Karpas-422 (cell line): Measurements from ENCODE around the gene RFTN1. TPM values are rescaled to one million over a fixed set of nuclear protein-coding genes. Genes with fewer than 3 reads are reported as not detected.

Experiments used
- DNase-seq: peaks from one replicate; pipeline ENCODE4 v3.0.0-alpha.2; 2015
- H2AFZ ChIP-seq: fragments of 200-600 bp; sonication (generic); 2 replicates; pipeline ENCODE4 v1.6.1; 2014; ENCODE audit warnings: antibody characterized with exemption, low read length, mixed read lengths
- H3K27ac ChIP-seq: fragments of 200-600 bp; sonication (generic); 2 replicates; pipeline ENCODE4 v1.5.1; 2014; ENCODE audit warnings: mild to moderate bottlenecking, low read length, moderate library complexity
- H3K27me3 ChIP-seq: fragments of 200-600 bp; sonication (generic); 2 replicates; pipeline ENCODE4 v1.6.1; 2014; ENCODE audit warnings: low read length, mixed read lengths
- H3K36me3 ChIP-seq: fragments of 200-600 bp; sonication (generic); 2 replicates; pipeline ENCODE4 v1.6.1; 2014; ENCODE audit warnings: low read length, mixed read lengths; ENCODE audit not compliant: insufficient read depth
- H3K4me1 ChIP-seq: fragments of 200-600 bp; sonication (generic); 2 replicates; pipeline ENCODE4 v1.6.1; 2014; ENCODE audit warnings: mild to moderate bottlenecking, low read length, mixed read lengths
- H3K4me2 ChIP-seq: fragments of 200-600 bp; sonication (generic); 2 replicates; pipeline ENCODE4 v1.6.1; 2014; ENCODE audit warnings: low read length, low read depth, mild to moderate bottlenecking; ENCODE audit not compliant: poor library complexity, severe bottlenecking
- H3K4me3 ChIP-seq: fragments of 200-600 bp; sonication (generic); 2 replicates; pipeline ENCODE4 v1.5.1; 2014; ENCODE audit warnings: mild to moderate bottlenecking, antibody characterized with exemption, low read length, mixed read lengths
- H3K79me2 ChIP-seq: fragments of 200-600 bp; sonication (generic); 2 replicates; pipeline ENCODE4 v1.6.1; 2014; ENCODE audit warnings: mild to moderate bottlenecking, low read length, mixed read lengths
- H3K9ac ChIP-seq: fragments of 200-600 bp; sonication (generic); 2 replicates; pipeline ENCODE4 v1.6.0; 2014; ENCODE audit warnings: low read length
- H3K9me2 ChIP-seq: fragments of 200-600 bp; sonication (generic), shearing (Covaris generic); replicated peaks from 2 replicates; pipeline ENCODE4 v1.6.0; 2014; ENCODE audit warnings: mild to moderate bottlenecking, low read length, moderate library complexity; ENCODE audit not compliant: insufficient read depth
- H3K9me3 ChIP-seq: fragments of 300-700, 200-600 bp; sonication (generic); 2 replicates; pipeline ENCODE4 v1.6.1; 2014; ENCODE audit warnings: low read length, mixed read lengths
- H4K20me1 ChIP-seq: fragments of 200-600 bp; sonication (generic); 2 replicates; pipeline ENCODE4 v1.6.1; 2014; ENCODE audit warnings: mild to moderate bottlenecking, antibody characterized with exemption, low read length, low read depth; ENCODE audit not compliant: insufficient read depth
- total RNA-seq: library from RNA; depleted of rRNA; stranded (reverse); fragments of >200 nt; shearing (Covaris generic); gene quantifications from 2 replicates; pipeline ENCODE4 v1.2.3, GENCODE V29; 2014; ENCODE audit warnings: low replicate concordance

The RFTN1 gene
- total RNA-seq, 1 experiment from 2014 or later: 291 TPM

DNA sequence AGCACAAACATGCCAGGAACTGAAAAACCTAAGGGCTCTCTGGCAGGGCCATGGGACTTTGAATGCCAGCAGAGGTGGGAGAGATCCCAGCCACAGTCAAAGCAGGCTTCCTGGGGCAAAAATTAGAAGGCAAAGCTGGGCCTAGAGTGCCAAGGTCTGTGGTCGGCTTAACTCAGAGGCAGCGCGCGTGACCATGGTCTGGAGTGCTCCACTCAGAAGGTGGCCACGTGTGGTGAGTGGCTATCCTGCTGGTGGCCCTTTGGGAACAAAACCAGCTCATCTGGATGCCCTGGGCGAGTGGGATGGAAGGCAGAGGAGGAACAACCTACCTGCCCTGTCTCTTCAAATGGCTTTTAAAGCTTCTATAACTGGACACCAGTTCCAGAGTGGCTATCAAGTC lies 185.4 kb downstream of the RFTN1 start:
- Histone ChIP-seq H3K9ac (no peak overlapping the region), H3K79me2 (peaks cover 64% of the 10 kb centered on the region), H3K9me2 (no peaks in the 10 kb centered on the region), H3K4me2 (no peak overlapping the region), H3K27me3 (no peaks in the 10 kb centered on the region), H3K27ac (no peak overlapping the region), H3K4me1 (peaks cover 43% of the 10 kb centered on the region), H2AFZ (no peak overlapping the region), H3K36me3 (peaks cover 76% of the 10 kb centered on the region), H3K4me3 (no peak overlapping the region), H3K9me3 (no peaks in the 10 kb centered on the region), H4K20me1 (peaks cover 5% of the 10 kb centered on the region; the same call in 1 of the 2 replicates)
- DNase-seq: no peak

DNA sequence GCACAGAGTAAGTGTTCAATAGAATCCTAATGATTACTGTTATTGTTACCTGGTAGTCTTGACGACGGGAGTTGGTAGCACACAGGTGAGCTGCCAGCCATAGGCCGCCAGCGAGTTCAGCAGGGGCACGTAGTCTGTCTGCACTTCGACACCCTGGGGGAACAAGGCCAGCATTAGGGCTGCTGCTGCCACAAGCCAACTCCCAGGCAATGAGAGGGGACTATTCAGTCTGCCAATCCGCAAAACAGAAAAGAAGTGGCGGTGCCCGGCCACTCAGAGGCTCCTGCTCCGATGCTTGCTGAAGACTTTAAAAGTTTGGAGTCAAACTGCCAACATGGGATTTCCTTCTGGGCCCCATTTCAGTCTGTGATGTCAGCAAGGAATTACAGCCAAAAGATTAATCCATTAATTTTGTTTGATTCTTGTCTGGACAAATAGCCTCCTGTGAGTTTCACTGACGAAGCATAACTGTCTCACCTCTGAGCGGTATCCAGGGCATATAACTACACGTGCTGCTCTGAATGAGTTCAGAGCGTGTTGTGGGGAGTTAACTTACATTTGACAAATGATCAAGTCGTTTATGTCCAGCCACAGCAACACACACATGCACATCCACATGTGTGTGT lies 186.7 kb downstream of the RFTN1 start:
- no peaks in the 10 kb centered on the region for H3K9me3 ChIP-seq
- H3K9ac ChIP-seq: no peak overlapping the region
- H2AFZ ChIP-seq: no peak overlapping the region
- no peaks in the 10 kb centered on the region for H3K9me2 ChIP-seq
- H3K79me2 ChIP-seq: peaks cover 51% of the 10 kb centered on the region
- no peak overlapping the region for H3K4me3 ChIP-seq
- no peaks in the 10 kb centered on the region for H3K27me3 ChIP-seq
- no peak for DNase-seq
- H3K4me1 ChIP-seq: peaks cover 43% of the 10 kb centered on the region
- H3K36me3 ChIP-seq: peaks cover 67% of the 10 kb centered on the region
- H3K27ac ChIP-seq: no peak overlapping the region
- peaks cover 5% of the 10 kb centered on the region; the same call in 1 of the 2 replicates for H4K20me1 ChIP-seq
- H3K4me2 ChIP-seq: no peak overlapping the region

DNA sequence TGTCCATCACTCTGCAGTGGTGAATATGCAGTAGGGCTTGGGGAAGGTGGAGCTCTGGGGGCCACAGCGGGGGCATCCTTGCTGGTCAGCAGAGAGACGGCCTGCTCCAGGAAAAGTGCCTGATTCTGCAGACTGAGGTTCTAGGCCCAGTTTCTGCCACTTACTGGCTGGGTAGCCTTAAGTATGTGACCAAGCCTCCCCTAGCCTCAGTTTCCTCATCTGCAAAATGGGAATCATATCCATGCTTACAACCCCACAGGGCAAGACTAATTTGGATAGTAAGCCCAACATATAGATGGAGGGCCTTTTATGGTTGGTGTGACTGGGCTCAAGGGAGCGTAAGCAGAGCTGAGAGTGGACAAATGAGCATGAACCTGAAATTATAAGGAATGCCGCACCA lies 187.6 kb downstream of the RFTN1 start:
- Histone ChIP-seq H3K9me2 (no peaks in the 10 kb centered on the region), H3K27ac (peak overlapping the region; percentile 72), H3K9ac (no peak overlapping the region), H3K4me3 (no peak overlapping the region), H3K9me3 (no peaks in the 10 kb centered on the region), H3K4me1 (peaks cover 43% of the 10 kb centered on the region), H3K36me3 (peaks cover 60% of the 10 kb centered on the region; the same call in 1 of the 2 replicates), H3K27me3 (no peaks in the 10 kb centered on the region), H2AFZ (no peak overlapping the region), H3K79me2 (peaks cover 45% of the 10 kb centered on the region), H3K4me2 (peak overlapping the region; percentile 16), H4K20me1 (peaks cover 5% of the 10 kb centered on the region; the same call in 1 of the 2 replicates)
- DNase-seq: no peak

DNA sequence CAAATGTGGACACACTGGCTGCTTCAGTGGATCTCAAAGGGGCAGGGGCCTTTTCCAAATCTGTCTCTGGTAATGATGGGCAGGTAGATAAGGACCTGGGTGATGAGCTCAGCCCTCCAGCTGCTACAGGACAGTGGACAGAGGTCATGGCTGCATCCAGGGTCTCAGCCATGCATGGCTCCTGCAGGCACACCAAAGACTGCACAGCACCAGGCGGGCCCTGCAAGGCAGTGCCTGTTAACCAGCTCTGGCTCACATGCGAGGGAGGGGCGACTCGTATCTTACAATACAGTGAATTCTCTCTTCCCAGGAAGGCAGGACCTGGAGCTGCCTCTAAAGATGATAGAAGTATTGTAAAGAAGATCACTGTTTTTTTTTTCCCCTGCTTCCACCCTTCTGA lies 189.8 kb downstream of the RFTN1 start:
- H2AFZ ChIP-seq: no peak overlapping the region

DNA sequence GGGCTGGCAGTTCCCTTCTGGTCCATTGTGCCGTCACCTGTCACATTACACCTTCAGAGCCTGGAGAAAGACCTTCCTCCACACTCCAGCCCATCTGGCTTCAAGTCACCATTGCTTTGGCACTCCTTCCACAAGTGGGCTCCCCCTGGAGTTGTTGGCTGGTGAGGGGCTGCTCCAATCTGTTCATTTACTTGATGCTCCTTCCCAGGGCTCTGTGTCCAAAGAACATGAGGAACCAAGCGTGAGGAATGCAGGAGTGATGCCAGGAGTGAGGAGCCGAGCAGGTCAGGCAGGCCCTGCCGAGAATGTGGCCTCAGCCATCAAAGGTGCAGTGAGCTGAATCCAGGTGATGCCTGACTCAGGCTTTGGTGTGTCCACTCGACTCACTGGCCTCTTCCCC lies 191.3 kb downstream of the RFTN1 start:
- Histone ChIP-seq H2AFZ (no peak overlapping the region), H3K36me3 (peaks cover 66% of the 10 kb centered on the region), H3K4me2 (no peak overlapping the region), H3K79me2 (peaks cover 45% of the 10 kb centered on the region), H3K27ac (no peak overlapping the region), H3K9ac (no peak overlapping the region), H3K9me3 (no peaks in the 10 kb centered on the region), H3K27me3 (no peaks in the 10 kb centered on the region), H3K4me3 (no peak overlapping the region), H4K20me1 (peaks cover 5% of the 10 kb centered on the region; the same call in 1 of the 2 replicates), H3K4me1 (peaks cover 25% of the 10 kb centered on the region), H3K9me2 (no peaks in the 10 kb centered on the region)
- no peak for DNase-seq

More for the DNA sequence above, 189.8 kb downstream of the RFTN1 start:
- Histone ChIP-seq H3K27me3 (no peaks in the 10 kb centered on the region), H3K4me2 (no peak overlapping the region), H3K9me2 (no peaks in the 10 kb centered on the region), H3K27ac (no peak overlapping the region), H4K20me1 (peaks cover 5% of the 10 kb centered on the region; the same call in 1 of the 2 replicates), H3K4me3 (no peak overlapping the region), H3K36me3 (peaks cover 59% of the 10 kb centered on the region), H3K79me2 (peaks cover 37% of the 10 kb centered on the region), H3K9me3 (no peaks in the 10 kb centered on the region), H3K4me1 (peaks cover 35% of the 10 kb centered on the region), H3K9ac (no peak overlapping the region)
- no peak for DNase-seq

DNA sequence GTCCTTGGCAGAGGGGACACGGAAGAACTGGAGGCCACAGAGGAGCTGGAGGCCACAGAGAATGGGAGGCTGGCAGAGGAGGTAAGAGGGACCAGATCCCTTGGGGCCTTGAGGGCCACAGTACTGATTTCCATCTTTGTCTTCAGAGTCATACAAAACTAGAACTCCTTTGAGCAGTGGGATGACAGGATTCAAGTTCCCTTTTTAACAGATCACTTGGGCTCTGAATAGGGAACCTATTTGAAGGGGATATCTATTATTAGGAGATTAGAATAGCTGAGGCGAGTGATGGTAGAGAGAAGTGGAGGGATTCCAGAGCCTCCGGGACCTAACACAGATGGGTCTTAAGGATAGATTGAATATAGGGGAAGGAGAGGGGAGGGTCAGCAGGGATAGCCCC lies 192.8 kb downstream of the RFTN1 start:
- 0 out of 2 replicates have a peak overlapping the region, but pooled peaks have one; percentile 13 for H3K27ac ChIP-seq
- no peaks in the 10 kb centered on the region for H3K27me3 ChIP-seq
- peaks cover 11% of the 10 kb centered on the region for H3K4me1 ChIP-seq
- H2AFZ ChIP-seq: no peak overlapping the region
- no peak overlapping the region for H3K4me3 ChIP-seq
- H3K9me3 ChIP-seq: no peaks in the 10 kb centered on the region
- H3K9ac ChIP-seq: no peak overlapping the region
- H3K36me3 ChIP-seq: peaks cover 65% of the 10 kb centered on the region
- H3K79me2 ChIP-seq: peaks cover 41% of the 10 kb centered on the region
- peaks cover under 1% of the 10 kb centered on the region; the same call in 1 of the 2 replicates for H4K20me1 ChIP-seq
- H3K9me2 ChIP-seq: no peaks in the 10 kb centered on the region
- DNase-seq: no peak
- no peak overlapping the region for H3K4me2 ChIP-seq

DNA sequence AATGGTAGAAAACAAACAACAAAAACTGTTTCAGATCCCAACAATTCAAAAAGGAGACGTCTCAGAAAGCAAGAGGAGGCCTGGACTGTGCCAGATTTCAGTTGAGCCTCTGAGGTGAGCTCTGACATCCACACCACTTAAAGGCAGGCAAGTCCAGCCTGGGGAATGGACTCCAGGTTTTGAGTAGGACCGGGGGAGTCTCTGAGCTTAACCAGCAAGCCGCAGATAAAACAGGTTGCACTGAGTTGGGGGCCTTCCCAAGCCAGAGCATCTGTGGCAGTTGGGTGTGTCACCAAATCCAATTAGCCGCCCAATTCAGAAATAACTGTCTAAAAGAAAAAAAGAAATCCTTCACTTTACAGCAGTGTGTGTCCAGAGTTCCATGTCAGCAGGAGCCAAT lies 193.8 kb downstream of the RFTN1 start:
- Histone ChIP-seq H2AFZ (no peak overlapping the region), H3K4me1 (peaks cover 4% of the 10 kb centered on the region; the same call in 1 of the 2 replicates), H3K9ac (no peak overlapping the region), H3K4me2 (no peak overlapping the region), H3K79me2 (peaks cover 37% of the 10 kb centered on the region), H3K9me3 (no peaks in the 10 kb centered on the region), H3K27ac (no peak overlapping the region), H3K4me3 (no peak overlapping the region), H3K9me2 (no peaks in the 10 kb centered on the region), H4K20me1 (no peaks in the 10 kb centered on the region), H3K36me3 (peaks cover 61% of the 10 kb centered on the region), H3K27me3 (no peaks in the 10 kb centered on the region)
- no peak for DNase-seq

DNA sequence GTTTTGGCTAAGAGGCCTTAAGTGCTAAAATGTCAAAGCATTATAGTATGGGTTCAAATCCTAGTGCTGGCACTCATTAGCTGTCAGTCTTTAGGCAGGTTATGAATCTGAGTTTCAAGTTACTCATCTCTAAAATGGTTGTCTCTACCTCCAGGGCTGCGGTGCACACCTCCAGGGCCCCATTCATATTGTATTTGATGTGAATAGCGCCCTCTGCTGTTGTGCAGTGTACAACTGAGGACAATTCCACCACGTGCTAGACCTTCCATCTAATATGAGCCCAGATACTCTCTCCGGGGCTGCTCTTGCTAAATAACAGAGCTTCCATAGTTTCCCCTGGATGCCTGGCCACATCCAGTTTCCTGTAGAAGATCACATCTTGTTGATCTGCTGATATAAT lies 194.2 kb downstream of the RFTN1 start:
- Histone ChIP-seq H3K9me2 (no peaks in the 10 kb centered on the region), H3K9ac (no peak overlapping the region), H3K4me2 (no peak overlapping the region), H4K20me1 (no peaks in the 10 kb centered on the region), H3K4me3 (no peak overlapping the region), H3K36me3 (peaks cover 65% of the 10 kb centered on the region), H3K27ac (no peak overlapping the region), H2AFZ (no peak overlapping the region), H3K4me1 (peaks cover 7% of the 10 kb centered on the region; the same call in 1 of the 2 replicates), H3K79me2 (peaks cover 35% of the 10 kb centered on the region), H3K9me3 (no peaks in the 10 kb centered on the region), H3K27me3 (no peaks in the 10 kb centered on the region)
- peak; percentile 79 for DNase-seq
